HepG2 (cell line): ENCODE data around the gene ITK. TPM values are rescaled to one million over a fixed set of nuclear protein-coding genes. Genes with fewer than 3 reads are reported as not detected.

Experiments
- EZH2 ChIP-seq: conservative IDR thresholded peaks from 2 replicates; pipeline ENCODE4 v1.6.1; 2012; ENCODE audit warnings: mild to moderate bottlenecking, low read depth, low read length, moderate library complexity
- FOXM1 ChIP-seq: sonication (generic); formaldehyde crosslinking; IDR thresholded peaks from 2 replicates; pipeline ENCODE4 v1.5.0; 2020; ENCODE audit warnings: missing genetic modification reagents
- GATA4 ChIP-seq: sonication (generic); IDR thresholded peaks from 2 replicates; pipeline ENCODE4 v1.6.1; 2016; ENCODE audit warnings: antibody characterized with exemption, low read depth, borderline replicate concordance
- HNF4A ChIP-seq: sonication (generic); formaldehyde crosslinking; IDR thresholded peaks from 2 replicates; pipeline ENCODE4 v1.4.0; 2020; ENCODE audit warnings: missing genetic modification reagents
- IRF2 ChIP-seq: IDR thresholded peaks from 2 replicates; pipeline ENCODE4 v1.6.1; 2018; ENCODE audit warnings: missing genetic modification reagents, missing compliant biosample characterization
- KDM1A ChIP-seq: IDR thresholded peaks from 2 replicates; pipeline ENCODE4 v1.6.1; 2016; ENCODE audit warnings: missing compliant biosample characterization
- POLR2AphosphoS2 ChIP-seq: IDR thresholded peaks from 2 replicates; pipeline ENCODE4 v1.6.1; 2011; ENCODE audit warnings: low read depth, low read length, improper control_type of control experiment
- RNF2 ChIP-seq: fragments of 450-650 bp; conservative IDR thresholded peaks from 2 replicates; pipeline ENCODE4 v1.6.1; 2016; ENCODE audit warnings: low read depth
- TOPORS ChIP-seq: sonication (generic); formaldehyde crosslinking; IDR thresholded peaks from 2 replicates; pipeline ENCODE4 v1.8.0; 2023; ENCODE audit warnings: mild to moderate bottlenecking, missing genetic modification reagents
- ZBTB38 ChIP-seq: sonication (generic); formaldehyde crosslinking; IDR thresholded peaks from 2 replicates; pipeline ENCODE4 v1.5.1; 2020; ENCODE audit warnings: mild to moderate bottlenecking, missing genetic modification reagents
- ZNF280B ChIP-seq: sonication (generic); formaldehyde crosslinking; IDR thresholded peaks from 2 replicates; pipeline ENCODE4 v1.5.0; 2020; ENCODE audit warnings: missing genetic modification reagents, mild to moderate bottlenecking, borderline replicate concordance
- ZNF331 ChIP-seq: sonication (generic); formaldehyde crosslinking; IDR thresholded peaks from 2 replicates; pipeline ENCODE4 v1.4.0; 2020; ENCODE audit warnings: missing genetic modification reagents
- ZNF431 ChIP-seq: sonication (generic); formaldehyde crosslinking; IDR thresholded peaks from 2 replicates; pipeline ENCODE4 v1.9.0; 2022; ENCODE audit warnings: missing genetic modification reagents, low read depth, mild to moderate bottlenecking, borderline replicate concordance
- ZNF605 ChIP-seq: sonication (generic); formaldehyde crosslinking; IDR thresholded peaks from 2 replicates; pipeline ENCODE4 v1.8.0; 2022; ENCODE audit warnings: mild to moderate bottlenecking, missing genetic modification reagents
- ZNF720 ChIP-seq: sonication (generic); formaldehyde crosslinking; IDR thresholded peaks from 2 replicates; pipeline ENCODE4 v1.4.0; 2020; ENCODE audit warnings: missing genetic modification reagents
- ZSCAN25 ChIP-seq: sonication (generic); formaldehyde crosslinking; IDR thresholded peaks from 2 replicates; pipeline ENCODE4 v1.8.0; 2022; ENCODE audit warnings: mild to moderate bottlenecking, missing genetic modification reagents
- polyA plus RNA-seq, 8 experiments: library from polyadenylated mRNA; depleted of rRNA in 3 of 8; stranded (reverse) in 7 of 8; unstranded in 1 of 8; fragments of >200 nt; fragmentation: Illumina TruSeq in 4 of 8; extraction: Trizol in 4 of 8; gene quantifications; 2 replicates each; pipeline versions ENCODE4 v1.2.1 to v1.2.3, GENCODE V29; 2011 to 2016; ENCODE audit warnings: low read depth in 4 of 8, missing spikeins in 1 of 8, mixed read lengths in 1 of 8; ENCODE audit not compliant: insufficient read depth in 1 of 8
- total RNA-seq, 5 experiments: library from RNA; depleted of rRNA; stranded (reverse); fragments of >200 nt; fragmentation: Illumina TruSeq; extraction: Trizol; gene quantifications; 2 replicates each; pipeline ENCODE4 v1.2.3, GENCODE V29; 2016; ENCODE audit warnings: low read depth in 1 of 5
- TF ChIP-seq, protein P1 (sequence below): sonication (generic); formaldehyde crosslinking; IDR thresholded peaks from 2 replicates; pipeline ENCODE4 v1.4.0; 2020; ENCODE audit warnings: missing genetic modification reagents
- TF ChIP-seq, protein P2 (sequence below): sonication (generic); formaldehyde crosslinking; IDR thresholded peaks from 2 replicates; pipeline ENCODE4 v1.9.0; 2022; ENCODE audit warnings: low read depth, missing genetic modification reagents
- TF ChIP-seq, protein P3 (sequence below), 2 experiments: sonication (generic) in 1 of 2; formaldehyde crosslinking in 1 of 2; IDR thresholded peaks; 2 replicates each; pipeline versions ENCODE4 v1.5.1 to v1.6.1; 2011 to 2020; ENCODE audit warnings: borderline replicate concordance in 1 of 2, low read depth in 1 of 2, low read length in 1 of 2, mild to moderate bottlenecking in 1 of 2, missing genetic modification reagents in 1 of 2, moderate library complexity in 1 of 2
- TF ChIP-seq, protein P4 (sequence below): sonication (generic); formaldehyde crosslinking; IDR thresholded peaks from 2 replicates; pipeline ENCODE4 v1.4.0; 2020; ENCODE audit warnings: missing genetic modification reagents; ENCODE audit errors: not compliant biosample characterization

Gene ITK
- total and polyA plus RNA-seq, 2 of the 13 experiments (the other 11 are each of a cell fraction or from before 2014, with no cell fraction given), result 0.01 TPM; not detected in 1

- TF ChIP-seq, protein P1, sequence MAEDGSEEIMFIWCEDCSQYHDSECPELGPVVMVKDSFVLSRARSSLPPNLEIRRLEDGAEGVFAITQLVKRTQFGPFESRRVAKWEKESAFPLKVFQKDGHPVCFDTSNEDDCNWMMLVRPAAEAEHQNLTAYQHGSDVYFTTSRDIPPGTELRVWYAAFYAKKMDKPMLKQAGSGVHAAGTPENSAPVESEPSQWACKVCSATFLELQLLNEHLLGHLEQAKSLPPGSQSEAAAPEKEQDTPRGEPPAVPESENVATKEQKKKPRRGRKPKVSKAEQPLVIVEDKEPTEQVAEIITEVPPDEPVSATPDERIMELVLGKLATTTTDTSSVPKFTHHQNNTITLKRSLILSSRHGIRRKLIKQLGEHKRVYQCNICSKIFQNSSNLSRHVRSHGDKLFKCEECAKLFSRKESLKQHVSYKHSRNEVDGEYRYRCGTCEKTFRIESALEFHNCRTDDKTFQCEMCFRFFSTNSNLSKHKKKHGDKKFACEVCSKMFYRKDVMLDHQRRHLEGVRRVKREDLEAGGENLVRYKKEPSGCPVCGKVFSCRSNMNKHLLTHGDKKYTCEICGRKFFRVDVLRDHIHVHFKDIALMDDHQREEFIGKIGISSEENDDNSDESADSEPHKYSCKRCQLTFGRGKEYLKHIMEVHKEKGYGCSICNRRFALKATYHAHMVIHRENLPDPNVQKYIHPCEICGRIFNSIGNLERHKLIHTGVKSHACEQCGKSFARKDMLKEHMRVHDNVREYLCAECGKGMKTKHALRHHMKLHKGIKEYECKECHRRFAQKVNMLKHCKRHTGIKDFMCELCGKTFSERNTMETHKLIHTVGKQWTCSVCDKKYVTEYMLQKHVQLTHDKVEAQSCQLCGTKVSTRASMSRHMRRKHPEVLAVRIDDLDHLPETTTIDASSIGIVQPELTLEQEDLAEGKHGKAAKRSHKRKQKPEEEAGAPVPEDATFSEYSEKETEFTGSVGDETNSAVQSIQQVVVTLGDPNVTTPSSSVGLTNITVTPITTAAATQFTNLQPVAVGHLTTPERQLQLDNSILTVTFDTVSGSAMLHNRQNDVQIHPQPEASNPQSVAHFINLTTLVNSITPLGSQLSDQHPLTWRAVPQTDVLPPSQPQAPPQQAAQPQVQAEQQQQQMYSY, result no peak
- TF ChIP-seq ZBTB38 (CRISPR knock-in tag) (no peak), FOXM1 (CRISPR knock-in tag) (no peak), POLR2AphosphoS2 (no peak), RNF2 (peak; percentile 66; the same call in 1 of the 2 replicates), HNF4A (CRISPR knock-in tag) (no peak), ZNF605 (CRISPR knock-in tag) (no peak), ZNF431 (CRISPR knock-in tag) (no peak), GATA4 (no peak), ZNF720 (no peak), TOPORS (no peak), ZSCAN25 (CRISPR knock-in tag) (0 out of 2 replicates have a peak, but pooled peaks have one; percentile 31), EZH2 (no peak), IRF2 (no peak), ZNF331 (no peak), ZNF280B (CRISPR knock-in tag) (0 out of 2 replicates have a peak, but pooled peaks have one; percentile 52), KDM1A (no peak)
- TF ChIP-seq, protein P2, sequence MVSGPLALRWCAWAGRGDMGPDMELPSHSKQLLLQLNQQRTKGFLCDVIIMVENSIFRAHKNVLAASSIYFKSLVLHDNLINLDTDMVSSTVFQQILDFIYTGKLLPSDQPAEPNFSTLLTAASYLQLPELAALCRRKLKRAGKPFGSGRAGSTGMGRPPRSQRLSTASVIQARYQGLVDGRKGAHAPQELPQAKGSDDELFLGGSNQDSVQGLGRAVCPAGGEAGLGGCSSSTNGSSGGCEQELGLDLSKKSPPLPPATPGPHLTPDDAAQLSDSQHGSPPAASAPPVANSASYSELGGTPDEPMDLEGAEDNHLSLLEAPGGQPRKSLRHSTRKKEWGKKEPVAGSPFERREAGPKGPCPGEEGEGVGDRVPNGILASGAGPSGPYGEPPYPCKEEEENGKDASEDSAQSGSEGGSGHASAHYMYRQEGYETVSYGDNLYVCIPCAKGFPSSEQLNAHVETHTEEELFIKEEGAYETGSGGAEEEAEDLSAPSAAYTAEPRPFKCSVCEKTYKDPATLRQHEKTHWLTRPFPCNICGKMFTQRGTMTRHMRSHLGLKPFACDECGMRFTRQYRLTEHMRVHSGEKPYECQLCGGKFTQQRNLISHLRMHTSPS (CRISPR knock-in tag), result no peak
- TF ChIP-seq, protein P3, sequence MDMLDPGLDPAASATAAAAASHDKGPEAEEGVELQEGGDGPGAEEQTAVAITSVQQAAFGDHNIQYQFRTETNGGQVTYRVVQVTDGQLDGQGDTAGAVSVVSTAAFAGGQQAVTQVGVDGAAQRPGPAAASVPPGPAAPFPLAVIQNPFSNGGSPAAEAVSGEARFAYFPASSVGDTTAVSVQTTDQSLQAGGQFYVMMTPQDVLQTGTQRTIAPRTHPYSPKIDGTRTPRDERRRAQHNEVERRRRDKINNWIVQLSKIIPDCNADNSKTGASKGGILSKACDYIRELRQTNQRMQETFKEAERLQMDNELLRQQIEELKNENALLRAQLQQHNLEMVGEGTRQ (IDR thresholded peaks at IDR 0.05; ENCODE audit: low read depth, low read length), result no peak
- TF ChIP-seq, protein P3 (CRISPR knock-in tag; IDR thresholded peaks at IDR 0.05; ENCODE audit: borderline replicate concordance), result no peak
- TF ChIP-seq, protein P4, sequence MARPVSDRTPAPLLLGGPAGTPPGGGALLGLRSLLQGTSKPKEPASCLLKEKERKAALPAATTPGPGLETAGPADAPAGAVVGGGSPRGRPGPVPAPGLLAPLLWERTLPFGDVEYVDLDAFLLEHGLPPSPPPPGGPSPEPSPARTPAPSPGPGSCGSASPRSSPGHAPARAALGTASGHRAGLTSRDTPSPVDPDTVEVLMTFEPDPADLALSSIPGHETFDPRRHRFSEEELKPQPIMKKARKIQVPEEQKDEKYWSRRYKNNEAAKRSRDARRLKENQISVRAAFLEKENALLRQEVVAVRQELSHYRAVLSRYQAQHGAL (CRISPR knock-in tag), result no peak
Observed at GRCh38 chr5:157266286-157267007, 85.8 kb downstream of the ITK start (continued).
